ENCODE data around the gene THSD7A.
"Not testable (repeated sequence)": the region's sequence is repeated elsewhere in the genome, so short reads cannot be mapped to it uniquely, and the experiment has no call there.

GRCh38 chr7:11443934-11444333, 388.1 kb downstream of the THSD7A start:
- not testable (repeated sequence) for TF ChIP-seq CTCF (IDR thresholded peaks at IDR 0.05; ENCODE audit: low read depth, low read length); EZH2phosphoT487 (IDR thresholded peaks at IDR 0.05; ENCODE audit: low read depth)
